Activated CD8-positive, alpha-beta memory T cell treated with anti-CD3 and anti-CD28 coated beads for 1 hour (primary cell): ENCODE data around the gene DIP2C.
"Not testable (repeated sequence)": the region's sequence is repeated elsewhere in the genome, so short reads cannot be mapped to it uniquely, and the experiment has no call there.

ENCODE experiments used
- DNase-seq, 2 donors: peaks; one replicate each; pipeline ENCODE4 v3.0.0-alpha.2; 2020; ENCODE audit warnings: low read depth in 1 of 2; ENCODE audit errors: extremely low read depth in 1 of 2

DIP2C gene

DNA sequence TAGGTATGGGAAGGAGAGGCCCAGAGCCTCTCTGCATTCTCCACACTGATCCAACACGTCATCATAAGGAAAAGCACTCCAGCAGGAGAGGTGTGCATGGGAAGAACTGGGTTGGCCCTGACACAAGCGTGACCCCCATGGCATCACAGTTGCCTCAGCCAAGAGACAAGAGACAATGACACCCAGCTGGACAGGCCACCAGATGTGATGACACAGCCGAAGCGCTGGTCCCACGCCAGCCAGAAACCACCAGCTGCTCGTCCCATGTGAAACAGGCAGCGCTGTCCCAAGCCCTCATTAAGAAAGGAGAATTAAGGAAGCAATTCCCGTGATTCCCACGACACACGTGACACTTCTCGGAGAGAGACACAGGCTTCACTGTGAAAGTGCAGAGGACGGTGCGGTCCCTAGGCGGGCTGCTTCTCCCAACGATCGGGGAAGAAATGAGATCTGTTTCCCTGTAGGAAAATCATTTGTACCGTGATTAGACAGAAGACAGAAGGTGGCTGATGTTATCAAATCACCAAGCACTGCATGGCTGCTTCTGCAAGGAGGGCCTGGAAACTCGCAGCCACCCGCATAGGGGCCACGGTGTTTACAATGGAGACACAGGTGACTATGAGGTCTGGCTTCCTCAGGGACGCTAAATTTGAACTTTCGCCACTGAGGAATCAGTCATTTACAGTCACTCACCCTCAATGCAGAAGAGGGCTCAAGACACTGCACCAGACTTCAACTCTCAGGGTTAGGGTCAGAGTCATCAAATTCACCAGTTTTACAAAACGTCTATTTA, 74.5 kb downstream of the DIP2C start:
- no peak for DNase-seq

DNA sequence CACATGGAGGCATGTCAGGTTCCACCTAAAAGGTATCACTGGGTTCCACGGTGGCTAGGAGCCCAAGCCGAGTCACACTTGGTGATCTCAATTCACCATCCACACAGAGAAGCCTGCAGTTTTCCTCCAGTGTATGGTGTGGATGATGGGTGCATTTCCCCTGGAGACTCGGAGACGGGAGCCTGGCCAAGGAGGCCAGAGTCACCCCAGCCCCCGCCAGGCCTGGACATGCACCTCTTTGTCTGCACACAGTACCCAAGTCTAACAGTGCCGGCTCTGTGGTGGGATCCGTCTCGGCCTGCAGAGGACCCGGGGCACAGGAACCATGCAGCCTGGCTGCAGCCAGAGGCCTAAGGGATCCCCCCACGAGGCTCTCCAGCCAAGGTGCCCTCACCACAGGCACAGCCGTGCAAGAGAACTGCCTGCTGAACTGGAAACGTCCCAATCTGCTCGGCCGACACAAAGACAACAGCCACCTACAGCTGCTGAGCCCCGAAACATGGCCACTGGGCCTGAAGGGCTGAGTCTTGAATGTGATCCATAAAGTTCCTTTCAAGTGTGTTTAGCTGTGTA, 75.2 kb downstream of the DIP2C start:
- DNase-seq: no peak

DNA sequence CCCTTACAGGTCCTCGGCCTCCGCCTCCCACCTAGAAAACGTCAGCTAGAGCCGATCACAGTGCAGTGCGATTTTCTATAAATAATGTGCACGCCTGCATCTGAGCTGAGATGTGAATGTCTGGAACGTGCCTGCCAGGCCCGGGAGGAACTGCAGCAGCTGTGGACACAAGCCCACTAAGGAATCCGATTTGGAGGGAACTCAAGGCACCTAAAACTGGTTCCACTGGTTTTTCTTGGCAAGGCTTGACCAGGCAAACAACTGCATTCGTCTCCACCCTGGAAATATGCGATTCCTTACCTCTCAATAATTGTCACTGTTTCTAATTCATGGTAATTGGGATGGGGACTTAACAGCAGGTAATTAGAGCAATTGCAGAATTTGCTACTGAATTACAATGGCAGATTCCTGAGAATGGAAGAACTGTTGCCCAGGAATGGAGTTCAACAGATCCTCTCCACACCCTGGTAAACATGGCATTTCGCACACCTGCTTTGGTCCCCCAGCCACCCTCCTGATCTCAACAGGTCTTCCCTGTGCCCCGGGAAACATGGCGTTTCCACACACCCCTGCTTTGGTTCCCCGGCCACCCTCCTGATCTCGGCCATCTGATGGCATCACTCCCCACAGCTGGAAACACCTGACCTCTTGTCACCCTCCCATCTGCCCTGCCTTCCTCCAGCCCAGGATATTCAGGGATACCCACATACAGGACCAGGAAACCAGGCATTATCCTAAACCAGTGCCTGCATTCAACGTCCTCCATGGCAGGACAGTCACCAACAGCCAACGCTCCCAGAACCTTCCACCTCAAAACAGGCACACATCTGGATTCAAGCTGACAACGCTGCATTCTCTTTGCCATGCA, 76.0 kb downstream of the DIP2C start:
- no peak for DNase-seq

DNA sequence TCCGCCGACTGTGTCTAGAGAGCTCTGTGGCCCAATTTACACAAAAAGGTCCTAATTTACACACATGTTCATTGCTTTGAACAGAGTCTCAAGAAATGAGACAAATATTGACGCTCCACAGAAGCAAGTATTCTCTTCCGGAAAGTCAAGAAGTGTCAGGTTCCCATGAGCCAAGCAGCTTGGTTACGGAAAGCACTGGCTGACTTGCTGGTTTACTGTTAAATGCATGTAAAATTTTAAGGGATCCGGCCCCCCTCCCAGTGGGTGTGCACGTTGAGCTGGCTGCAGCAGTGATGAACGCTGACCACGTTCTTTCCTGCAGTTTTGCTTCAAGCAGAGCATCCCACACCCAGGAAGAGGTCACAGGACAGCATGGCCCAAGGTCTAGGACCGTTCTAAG, 76.8 kb downstream of the DIP2C start:
- DNase-seq: no peak

DNA sequence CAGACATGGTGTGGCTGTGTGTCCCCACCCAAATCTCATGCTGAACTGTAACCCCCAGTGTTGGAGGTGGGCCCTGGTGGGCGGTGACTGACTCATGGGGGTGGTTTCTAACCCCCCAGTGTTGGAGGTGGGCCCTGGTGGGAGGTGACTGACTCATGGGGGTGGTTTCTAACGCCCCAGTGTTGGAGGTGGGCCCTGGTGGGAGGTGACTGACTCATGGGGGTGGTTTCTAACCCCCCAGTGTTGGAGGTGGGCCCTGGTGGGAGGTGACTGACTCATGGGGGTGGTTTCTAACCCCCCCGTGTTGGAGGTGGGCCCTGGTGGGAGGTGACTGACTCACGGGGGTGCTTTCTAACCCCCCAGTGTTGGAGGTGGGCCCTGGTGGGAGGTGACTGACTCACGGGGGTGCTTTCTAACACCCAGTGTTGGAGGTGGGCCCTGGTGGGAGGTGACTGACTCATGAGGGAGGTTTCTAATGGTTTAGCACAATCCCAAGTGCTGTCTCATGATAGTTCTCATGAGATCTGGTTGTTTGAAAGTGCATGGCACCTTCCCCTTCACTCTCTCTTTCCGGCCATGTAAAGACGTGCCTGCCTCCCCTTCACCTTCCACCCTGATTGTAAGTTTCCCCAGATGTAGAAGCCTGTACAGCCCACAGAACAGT, 78.7 kb downstream of the DIP2C start:
- not testable (repeated sequence) for DNase-seq

DNA sequence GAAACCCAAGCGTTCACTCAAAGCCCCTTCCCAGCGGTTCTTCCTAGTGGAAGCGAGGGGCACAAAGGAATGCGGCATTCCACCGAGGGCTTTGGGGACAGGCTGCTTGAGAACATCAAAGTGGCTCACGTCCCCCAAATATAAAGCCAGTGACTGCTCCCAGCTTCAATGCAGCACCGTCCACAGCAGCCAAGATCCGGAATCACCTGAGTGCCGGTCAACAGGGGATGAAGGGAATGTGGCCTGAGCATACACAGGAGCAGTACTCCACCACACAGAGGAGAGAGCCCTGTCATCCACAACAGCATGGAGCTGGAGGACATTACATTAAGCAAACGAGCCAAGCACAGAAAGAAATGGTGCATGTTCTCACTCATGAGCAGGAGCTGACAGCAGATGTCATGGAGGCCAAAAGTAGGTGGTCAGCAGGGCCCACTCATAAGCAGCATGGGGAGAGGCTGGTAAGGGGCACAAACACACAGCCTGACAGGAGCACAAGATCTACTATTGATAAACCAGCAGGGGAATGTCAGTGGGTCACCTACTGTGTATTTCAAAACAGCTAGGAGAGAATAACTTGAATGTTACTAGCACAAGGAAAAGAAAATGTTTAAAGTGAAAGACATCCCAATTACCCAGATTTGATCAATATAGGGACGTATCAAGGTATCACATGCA, 79.5 kb downstream of the DIP2C start:
- no peak for DNase-seq

DNA sequence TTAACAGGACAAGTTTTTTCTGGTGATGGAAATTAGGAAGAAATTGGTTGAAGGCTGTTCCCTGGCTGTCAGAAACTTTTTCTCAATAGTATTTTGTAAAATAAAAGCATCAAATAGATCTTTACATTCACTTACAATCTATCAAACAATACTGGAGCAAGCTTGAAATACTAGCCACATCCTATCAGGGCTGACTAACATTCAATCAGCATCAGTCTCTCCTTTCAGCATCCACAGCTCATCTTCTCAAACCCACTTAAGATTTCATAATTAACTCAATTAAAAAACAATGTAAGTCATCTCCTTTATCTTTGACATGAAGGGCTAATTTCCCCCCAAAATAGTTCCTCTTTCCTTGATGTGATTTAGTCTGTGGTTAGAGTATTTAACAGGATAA, 80.2 kb downstream of the DIP2C start:
- no peak for DNase-seq

DNA sequence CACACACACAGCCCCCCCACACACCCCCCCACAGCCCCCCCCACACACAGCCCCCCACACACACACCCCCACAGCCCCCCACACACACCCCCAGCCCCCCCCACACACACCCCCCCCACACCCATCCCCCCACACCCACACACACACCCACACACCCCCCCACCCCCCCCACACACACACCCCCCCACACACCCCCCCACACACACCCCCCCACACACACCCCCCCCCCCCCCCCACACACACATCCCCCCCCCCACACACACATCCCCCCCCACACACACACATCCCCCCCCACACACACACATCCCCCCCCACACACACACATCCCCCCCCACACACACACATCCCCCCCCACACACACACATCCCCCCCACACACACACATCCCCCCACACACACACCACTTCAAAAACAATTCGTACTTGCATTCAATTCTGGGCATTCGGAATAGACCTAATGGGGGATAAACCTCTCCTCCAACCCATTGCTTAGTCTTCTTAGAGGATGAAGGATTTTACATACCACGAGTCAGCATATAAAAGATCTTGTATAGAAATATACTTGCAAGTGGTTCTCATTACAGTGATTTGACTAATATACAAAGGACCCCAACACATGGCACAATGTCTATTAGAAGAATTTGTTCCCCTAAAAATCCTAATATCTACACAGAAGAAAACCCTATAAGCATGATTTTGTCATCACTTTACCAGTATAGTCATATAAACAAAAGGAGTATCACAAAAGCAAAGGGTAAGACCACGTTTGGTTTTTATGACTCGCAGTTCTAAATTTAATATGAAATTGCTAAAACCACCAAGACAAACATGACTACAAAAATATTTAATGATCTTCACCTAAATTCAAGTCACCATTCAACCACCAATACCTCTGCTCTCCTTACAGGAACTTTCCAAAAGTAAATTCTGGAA, 80.9 kb downstream of the DIP2C start:
- no peak for DNase-seq

DNA sequence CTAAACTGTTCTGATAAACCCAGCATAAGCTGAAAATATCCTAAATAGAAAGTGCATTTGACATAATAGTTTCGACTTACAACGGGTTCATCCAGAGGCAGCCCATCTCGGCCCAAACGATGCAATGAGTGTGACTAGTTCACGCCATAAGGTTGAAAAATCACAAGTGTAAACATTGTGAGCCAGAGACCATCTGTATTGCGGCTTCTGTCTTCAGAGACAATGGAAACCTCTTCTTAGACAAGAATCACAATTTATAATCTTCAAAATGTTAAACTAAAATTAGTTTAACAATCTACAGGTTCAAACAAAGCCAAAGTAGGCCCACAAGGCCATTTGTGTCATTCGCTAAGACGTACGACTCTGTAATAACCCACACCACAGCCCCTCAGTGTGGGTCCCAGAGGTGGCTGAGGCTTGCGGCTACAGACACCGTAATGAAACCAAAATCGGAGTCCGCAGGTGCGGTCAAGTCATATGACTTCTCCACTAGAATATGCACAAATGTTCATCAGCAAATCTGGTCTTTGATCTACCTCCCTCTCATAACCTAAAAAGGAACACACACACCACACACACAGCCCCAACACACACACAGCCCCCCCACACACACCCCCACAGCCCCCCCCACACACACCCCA, 81.8 kb downstream of the DIP2C start:
- DNase-seq: no peak

DNA sequence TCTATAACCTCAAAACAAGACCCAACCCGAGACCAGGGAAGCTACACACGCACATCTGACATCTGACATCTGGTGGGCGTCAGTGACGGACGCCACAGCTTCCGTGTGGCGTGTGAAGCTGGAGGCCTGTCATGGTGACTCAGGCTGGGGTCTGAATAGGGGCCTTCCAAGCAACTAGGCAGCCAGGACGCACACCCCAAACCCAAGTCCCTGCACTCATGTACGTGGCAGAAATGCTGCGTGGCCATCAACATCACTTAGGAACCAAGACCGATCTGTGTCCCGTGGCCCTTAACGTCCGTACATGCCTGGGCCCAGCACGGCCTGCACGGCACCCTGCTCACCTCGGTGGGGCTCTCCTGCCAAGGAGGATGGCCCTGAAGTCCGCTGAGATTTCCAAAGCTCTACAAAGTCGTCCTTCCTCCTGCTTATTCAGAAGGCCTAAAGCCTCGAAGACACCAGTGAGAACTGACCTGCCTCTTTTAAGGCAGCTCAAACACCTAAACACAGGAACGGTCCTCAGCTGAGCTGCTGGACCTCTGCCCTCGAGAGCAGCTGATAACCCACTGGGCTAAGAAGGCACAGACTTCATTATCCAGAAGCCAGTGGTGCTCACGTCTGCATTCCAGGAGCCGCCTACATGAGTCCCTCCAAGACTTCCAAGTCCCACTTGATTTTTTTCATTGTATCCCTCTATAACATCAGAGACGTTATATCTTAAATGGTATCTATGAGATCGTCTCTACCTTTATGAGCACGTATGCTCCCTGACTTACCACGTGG, 82.5 kb downstream of the DIP2C start:
- no peak for DNase-seq

DNA sequence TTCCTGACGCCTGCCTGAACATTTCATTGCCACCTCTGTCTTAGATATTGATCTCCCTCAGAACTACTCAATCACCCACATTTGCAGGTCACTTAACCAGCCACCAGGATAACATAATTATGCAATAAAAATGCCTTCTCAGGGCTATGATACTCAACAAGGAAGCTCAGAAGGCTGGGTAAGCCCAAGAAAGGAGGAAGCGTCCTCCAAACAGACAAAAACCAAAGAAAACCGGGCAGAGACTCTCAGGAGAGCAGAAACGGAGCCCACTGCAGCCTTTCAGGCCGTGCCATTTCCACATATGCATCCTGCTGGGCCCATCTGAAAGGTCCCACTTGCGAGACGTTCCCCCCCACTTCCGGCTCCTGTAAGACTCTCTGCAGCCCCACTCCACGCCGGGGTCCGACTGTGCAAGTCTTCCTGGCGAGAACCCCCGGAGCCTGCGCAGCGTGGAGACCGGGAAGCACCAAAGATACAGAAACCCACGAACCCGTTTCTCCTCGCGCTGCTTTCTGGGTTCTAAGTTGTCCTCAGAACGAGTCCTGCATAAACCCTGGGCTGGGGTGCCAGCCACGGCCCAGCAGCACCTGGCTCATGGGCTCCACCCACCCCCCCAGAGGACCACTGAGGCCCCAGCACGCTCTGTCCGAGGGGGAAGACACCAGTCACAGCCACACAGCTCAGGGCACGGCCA, 83.7 kb downstream of the DIP2C start:
- no peak for DNase-seq

DNA sequence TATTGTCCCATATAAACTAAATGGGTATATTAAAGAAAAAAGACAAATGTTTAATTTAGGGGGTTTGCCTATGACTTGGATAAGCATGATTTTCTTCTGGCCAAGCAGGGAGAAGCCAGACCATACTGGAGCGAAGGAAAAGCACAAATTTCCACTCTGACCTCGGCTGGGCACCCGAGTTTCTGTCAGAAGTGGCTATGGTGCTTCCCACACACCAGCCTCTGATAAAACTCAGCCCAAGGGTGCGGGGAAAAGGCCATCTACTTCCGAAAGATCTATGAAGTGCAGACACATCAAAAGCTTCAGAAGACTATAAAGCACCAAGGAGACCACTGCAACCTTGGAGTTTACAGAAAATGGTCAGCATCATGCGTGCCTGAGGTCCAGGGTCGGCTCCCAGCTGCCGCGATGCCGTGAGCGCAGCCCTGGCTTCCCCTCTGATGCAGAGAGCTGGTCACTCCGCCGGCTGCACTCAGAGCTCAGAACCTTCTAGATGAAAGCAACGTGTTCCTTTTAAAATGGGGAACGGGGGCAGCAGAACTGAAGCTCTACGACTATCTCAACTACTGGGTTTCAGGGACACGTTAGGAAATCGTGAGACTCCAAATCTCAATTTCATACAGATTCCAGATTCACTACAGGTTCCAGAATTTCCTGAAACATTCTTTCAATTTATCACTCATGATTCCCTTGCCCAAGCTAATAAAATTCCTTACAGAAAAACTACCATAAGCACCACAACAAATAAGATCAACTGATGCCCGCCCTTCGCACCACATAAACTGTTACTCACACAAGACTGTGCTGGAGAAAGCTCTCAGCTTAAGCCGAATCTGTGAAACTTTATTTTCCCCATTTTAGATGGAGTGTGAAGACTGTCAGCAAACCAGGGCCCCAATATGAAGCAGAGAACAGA, 84.5 kb downstream of the DIP2C start:
- no peak for DNase-seq

DNA sequence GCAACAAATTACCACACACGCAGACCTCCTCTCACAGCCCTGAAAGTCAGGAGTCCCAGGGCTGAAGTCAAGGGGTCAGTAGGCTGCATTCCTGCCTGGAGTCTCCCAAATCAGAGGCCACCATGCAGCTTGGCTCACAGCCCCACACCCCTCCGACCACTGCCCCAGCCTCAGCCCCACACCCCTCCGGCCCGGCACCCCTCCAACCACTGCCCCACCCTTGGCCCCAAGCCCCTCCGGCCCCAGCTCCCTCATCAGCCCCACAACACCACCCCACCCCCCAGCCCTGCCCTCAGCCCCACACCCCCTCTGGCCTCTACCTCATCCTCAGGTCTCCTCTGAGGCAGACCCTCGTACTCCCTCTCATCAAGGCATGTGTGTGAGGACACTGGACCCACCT, 85.7 kb downstream of the DIP2C start:
- DNase-seq: no peak

DNA sequence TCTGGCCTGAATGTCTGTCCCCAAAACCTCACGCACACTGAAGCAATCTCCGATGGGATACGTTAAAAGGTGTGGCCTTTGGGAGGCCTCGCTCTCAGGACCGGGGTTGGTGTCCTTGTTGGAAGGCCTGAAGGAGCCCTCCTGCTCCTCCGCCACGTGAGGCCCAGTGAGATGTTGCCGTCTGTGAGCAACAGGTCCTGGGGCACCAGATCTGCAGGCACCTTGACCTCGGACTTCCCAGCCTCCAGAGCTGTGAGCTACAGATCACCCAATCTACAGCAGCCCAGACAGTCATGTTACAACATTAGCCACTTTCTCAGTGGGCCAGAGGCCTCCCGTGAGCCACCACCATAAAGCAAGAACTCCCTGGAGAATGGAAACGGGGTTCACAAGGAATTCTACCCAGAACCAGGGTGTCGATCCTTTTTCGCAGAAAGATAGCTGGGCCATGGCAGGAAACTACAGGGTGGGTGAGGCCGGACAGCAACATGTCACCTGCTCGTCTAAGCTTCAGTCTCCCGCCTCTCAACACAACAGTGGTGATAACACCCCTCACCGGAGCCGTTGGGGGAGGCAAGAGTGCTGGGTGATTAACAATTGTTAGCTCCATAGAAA, 87.0 kb downstream of the DIP2C start:
- DNase-seq: no peak

DNA sequence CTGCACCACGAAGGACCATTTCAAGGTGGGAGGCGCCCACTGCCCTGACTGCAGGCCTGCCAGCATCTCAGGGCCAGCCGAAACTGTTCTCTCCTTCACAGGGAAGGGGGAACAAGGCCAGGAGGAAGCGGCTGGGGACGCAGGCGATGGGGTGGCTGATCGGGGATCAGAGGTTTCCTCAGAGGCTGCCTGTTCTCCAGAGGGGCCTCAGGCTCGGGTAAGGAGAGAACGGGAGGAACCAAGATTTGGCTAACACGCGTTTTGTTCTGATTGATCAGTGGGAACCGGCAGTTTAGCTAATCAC, 87.9 kb downstream of the DIP2C start:
- no peak for DNase-seq

DNA sequence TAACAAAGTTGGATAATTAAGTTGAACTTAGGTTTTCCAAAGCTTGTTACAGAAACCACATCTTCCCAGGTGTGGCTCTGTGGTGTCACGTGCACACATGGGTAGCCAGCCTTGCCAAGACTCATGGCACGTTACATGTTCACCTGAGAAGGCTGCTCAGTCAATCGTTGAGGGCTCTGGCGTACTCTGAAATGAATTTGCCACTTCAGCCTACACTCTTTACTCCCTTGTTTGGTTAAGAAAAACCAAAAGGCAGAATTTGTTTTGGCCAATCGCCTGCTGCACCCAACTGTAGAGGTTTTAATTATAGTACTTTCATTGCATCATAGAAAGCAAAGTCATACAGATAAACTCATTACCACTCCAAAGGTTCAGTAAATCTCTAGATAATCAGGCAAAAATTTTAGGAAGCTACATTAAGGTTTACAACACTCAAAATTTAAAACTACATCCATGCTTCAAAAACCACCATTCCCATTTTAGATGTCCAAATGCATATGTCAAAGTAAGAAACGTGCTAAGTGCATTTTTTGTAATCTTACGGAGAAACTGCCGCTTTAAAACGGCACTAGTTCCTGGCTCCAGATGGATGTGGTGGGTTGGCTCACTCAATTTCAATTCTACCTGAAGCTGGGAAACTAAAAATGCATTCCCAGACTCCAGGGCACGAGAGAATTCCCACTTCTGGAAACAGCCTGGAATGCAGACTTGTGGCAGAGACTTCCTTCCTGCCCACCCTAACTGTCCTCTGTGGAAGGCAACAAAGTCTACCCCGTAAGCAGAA, 88.4 kb downstream of the DIP2C start:
- no peak for DNase-seq
